H1 (cell line): ENCODE results near the gene UBASH3A. TPM values are rescaled to one million over a fixed set of nuclear protein-coding genes. Genes with fewer than 3 reads are reported as not detected.

ENCODE experiments used
- CTCF ChIA-PET: fragments of 300-600 bp; sonication (Branson Sonifier 250); formaldehyde crosslinking; loops from one replicate; lab custom pipeline; 2021; ENCODE audit not compliant: partially characterized antibody; lab: Charles Lee
- POLR2A ChIA-PET: fragments of 300-600 bp; sonication (Branson Sonifier 250); formaldehyde crosslinking; loops from one replicate; lab custom pipeline; 2021; ENCODE audit warnings: inconsistent platforms; ENCODE audit not compliant: partially characterized antibody; lab: Charles Lee
- DNase-seq, 2 experiments: peaks; one replicate each; pipeline versions ENCODE4 v3.0.0 to v3.0.0-alpha.2; 2010 to 2022; ENCODE audit warnings: low spot score in 2 of 2, low read depth in 1 of 2, mixed read lengths in 1 of 2
- FAIRE-seq: peaks from 2 replicates; lab custom pipeline; 2011; peaks lifted over from hg19 to GRCh38; lab: Jason Lieb, UNC
- H2AFZ ChIP-seq: 2 replicates; pipeline ENCODE4 v1.8.1; 2012; ENCODE audit warnings: low read length, inconsistent platforms
- H2AK5ac ChIP-seq: 2 replicates; pipeline ENCODE4 v1.6.1; 2013; ENCODE audit warnings: low read depth, low read length
- H2BK120ac ChIP-seq: replicated peaks from 2 replicates; pipeline ENCODE3; 2013; ENCODE audit warnings: low read depth, low read length, inconsistent platforms
- H2BK12ac ChIP-seq: 2 replicates; pipeline ENCODE4 v1.6.1; 2013; ENCODE audit warnings: low read depth, low read length
- H2BK15ac ChIP-seq: 2 replicates; pipeline ENCODE4 v1.6.1; 2013; ENCODE audit warnings: low read length
- H2BK20ac ChIP-seq: 2 replicates; pipeline ENCODE4 v1.6.1; 2013; ENCODE audit warnings: low read length
- H2BK5ac ChIP-seq: 2 replicates; pipeline ENCODE4 v1.6.1; 2013; ENCODE audit warnings: low read depth, low read length
- H3K14ac ChIP-seq: 2 replicates; pipeline ENCODE4 v1.6.1; 2013; ENCODE audit warnings: inconsistent platforms; ENCODE audit not compliant: insufficient read length
- H3K18ac ChIP-seq: 2 replicates; pipeline ENCODE4 v1.6.1; 2013; ENCODE audit warnings: low read length; ENCODE audit errors: extremely low read depth
- H3K23ac ChIP-seq: 2 replicates; pipeline ENCODE4 v1.6.1; 2013; ENCODE audit warnings: inconsistent platforms; ENCODE audit not compliant: insufficient read length
- H3K23me2 ChIP-seq: 2 replicates; pipeline ENCODE4 v1.6.1; 2013; ENCODE audit warnings: low read depth, low read length
- H3K27ac ChIP-seq: 2 replicates; pipeline ENCODE4 v1.6.1; 2011; ENCODE audit warnings: low read depth, low read length, inconsistent platforms
- H3K27me3 ChIP-seq, 4 experiments: replicated peaks in 1 of 4; 1 replicate in 1 of 4; 2 replicates in 3 of 4; pipeline versions ENCODE4 v1.6.1 to v1.8.1; 2011 to 2013; ENCODE audit warnings: low read length in 3 of 4, mild to moderate bottlenecking in 3 of 4, inconsistent platforms in 2 of 4, mixed read lengths in 2 of 4, moderate library complexity in 1 of 4; ENCODE audit not compliant: control insufficient read depth in 3 of 4, insufficient read depth in 3 of 4; ENCODE audit errors: extremely low read depth in 1 of 4
- H3K36me3 ChIP-seq, 4 experiments: 2 replicates each; pipeline versions ENCODE4 v1.6.1 to v1.8.1; 2011 to 2013; ENCODE audit warnings: mild to moderate bottlenecking in 4 of 4, low read length in 3 of 4, moderate library complexity in 2 of 4, control low read depth in 1 of 4, inconsistent platforms in 1 of 4; ENCODE audit not compliant: insufficient read depth in 4 of 4, control insufficient read depth in 2 of 4
- H3K4ac ChIP-seq: replicated peaks from 2 replicates; pipeline ENCODE3; 2013; ENCODE audit warnings: low read length, low read depth, mixed read lengths, inconsistent platforms; ENCODE audit not compliant: insufficient read length
- H3K4me1 ChIP-seq, 4 experiments: replicated peaks in 1 of 4; 1 replicate in 1 of 4; 2 replicates in 3 of 4; pipeline versions ENCODE4 v1.6.1 to v1.8.1; 2011 to 2013; ENCODE audit warnings: low read length in 3 of 4, inconsistent platforms in 2 of 4, mixed read lengths in 1 of 4; ENCODE audit not compliant: insufficient read depth in 4 of 4, control insufficient read depth in 3 of 4
- H3K4me2 ChIP-seq, 2 experiments: 2 replicates each; pipeline versions ENCODE4 v1.6.1 to v1.8.1; 2011 to 2013; ENCODE audit warnings: low read depth in 2 of 2, low read length in 2 of 2, control low read depth in 1 of 2, inconsistent platforms in 1 of 2, mild to moderate bottlenecking in 1 of 2; ENCODE audit not compliant: insufficient read depth in 1 of 2
- H3K4me3 ChIP-seq, 4 experiments: fragments of 200-600, 300-600 bp in 1 of 4; sonication (generic), shearing (Covaris generic), sonication (Bioruptor Twin) in 1 of 4; 2 replicates each; pipeline versions ENCODE4 v1.5.1 to v1.8.1; 2011 to 2016; ENCODE audit warnings: low read length in 4 of 4, low read depth in 3 of 4, control low read depth in 2 of 4, inconsistent platforms in 2 of 4, mild to moderate bottlenecking in 2 of 4, mixed read lengths in 1 of 4, moderate library complexity in 1 of 4; ENCODE audit not compliant: insufficient read depth in 2 of 4; ENCODE audit errors: extremely low read depth in 1 of 4
- H3K56ac ChIP-seq: replicated peaks from 2 replicates; pipeline ENCODE3; 2013; ENCODE audit warnings: low read depth, mild to moderate bottlenecking, mixed read lengths, low read length, inconsistent platforms; ENCODE audit not compliant: insufficient read length
- H3K79me1 ChIP-seq: 2 replicates; pipeline ENCODE4 v1.6.1; 2013; ENCODE audit warnings: low read depth, low read length, control low read depth
- H3K79me2 ChIP-seq, 2 experiments: 2 replicates each; pipeline versions ENCODE4 v1.6.1 to v1.8.1; 2012 to 2013; ENCODE audit warnings: low read length in 2 of 2, mild to moderate bottlenecking in 2 of 2, inconsistent platforms in 1 of 2; ENCODE audit not compliant: insufficient read depth in 2 of 2, control insufficient read depth in 1 of 2
- H3K9ac ChIP-seq, 4 experiments: replicated peaks in 1 of 4; 1 replicate in 1 of 4; 2 replicates in 3 of 4; pipeline versions ENCODE4 v1.6.1 to v1.8.1; 2011 to 2013; ENCODE audit warnings: low read depth in 3 of 4, low read length in 3 of 4, control low read depth in 2 of 4, mild to moderate bottlenecking in 2 of 4, moderate library complexity in 2 of 4, inconsistent platforms in 1 of 4; ENCODE audit errors: extremely low read depth in 1 of 4
- H3K9me3 ChIP-seq, 2 experiments: 2 replicates each; pipeline versions ENCODE4 v1.6.1 to v1.8.1; 2012 to 2013; ENCODE audit warnings: mild to moderate bottlenecking in 2 of 2, moderate library complexity in 2 of 2, control low read depth in 1 of 2, inconsistent platforms in 1 of 2, low read depth in 1 of 2, low read length in 1 of 2, mixed read lengths in 1 of 2; ENCODE audit not compliant: insufficient read depth in 2 of 2
- H4K20me1 ChIP-seq, 2 experiments: replicated peaks in 1 of 2; 2 replicates each; pipeline versions ENCODE3 to v1.8.1; 2011 to 2013; ENCODE audit warnings: inconsistent platforms in 2 of 2, low read length in 2 of 2, mild to moderate bottlenecking in 1 of 2; ENCODE audit not compliant: insufficient read depth in 2 of 2, control insufficient read depth in 1 of 2
- H4K5ac ChIP-seq: 2 replicates; pipeline ENCODE4 v1.6.1; 2013; ENCODE audit warnings: low read length, low read depth, mixed read lengths, inconsistent platforms; ENCODE audit not compliant: insufficient read length
- H4K8ac ChIP-seq: 2 replicates; pipeline ENCODE4 v1.8.0; 2013; ENCODE audit warnings: mild to moderate bottlenecking, moderate library complexity, low read length, inconsistent platforms; ENCODE audit not compliant: insufficient read depth; ENCODE audit errors: extremely low read depth
- H4K91ac ChIP-seq: replicated peaks from 2 replicates; pipeline ENCODE3; 2013; ENCODE audit warnings: low read length, mixed read lengths, inconsistent platforms; ENCODE audit not compliant: insufficient read length
- BACH1 ChIP-seq: IDR thresholded peaks from 2 replicates; pipeline ENCODE4 v1.6.1; 2012; ENCODE audit warnings: low read length, improper control_type of control experiment
- CBX5 ChIP-seq: fragments of 300-800, 300-1000 bp; sonication (generic); IDR thresholded peaks from 2 replicates; pipeline ENCODE4 v1.7.1; 2016; ENCODE audit warnings: antibody characterized with exemption, low read length, low read depth
- CEBPB ChIP-seq: IDR thresholded peaks from 2 replicates; pipeline ENCODE4 v1.6.1; 2012; ENCODE audit warnings: low read depth, low read length
- EP300 ChIP-seq, 2 experiments: IDR thresholded peaks; 1 replicate in 1 of 2; 2 replicates in 1 of 2; pipeline ENCODE4 v1.6.1; 2011 to 2012; ENCODE audit warnings: low read depth in 2 of 2, low read length in 2 of 2, mild to moderate bottlenecking in 2 of 2, borderline replicate concordance in 1 of 2, inconsistent platforms in 1 of 2, moderate library complexity in 1 of 2
- KDM4A ChIP-seq: IDR thresholded peaks from one replicate; pipeline ENCODE4 v1.7.1; 2012; ENCODE audit warnings: low read depth, mild to moderate bottlenecking, moderate library complexity, low read length, inconsistent platforms; ENCODE audit not compliant: severe bottlenecking
- KDM5A ChIP-seq: fragments of 200-600 bp; IDR thresholded peaks from 2 replicates; pipeline ENCODE4 v1.7.1; 2012; ENCODE audit warnings: mild to moderate bottlenecking, low read length, inconsistent platforms, mixed read lengths
- MAFK ChIP-seq: IDR thresholded peaks from 2 replicates; pipeline ENCODE4 v1.6.1; 2012; ENCODE audit warnings: low read depth, mild to moderate bottlenecking, improper control_type of control experiment, low read length
- PHF8 ChIP-seq: fragments of 200-600 bp; sonication (generic); conservative IDR thresholded peaks from 2 replicates; pipeline ENCODE4 v1.7.1; 2012; ENCODE audit warnings: low read depth, mild to moderate bottlenecking, inconsistent platforms, low read length, moderate library complexity
- SP1 ChIP-seq: IDR thresholded peaks from 2 replicates; pipeline ENCODE4 v1.6.1; 2011; ENCODE audit warnings: low read depth, low read length
- SUZ12 ChIP-seq: fragments of 200-600 bp; sonication (generic); IDR thresholded peaks from 2 replicates; pipeline ENCODE4 v1.6.1; 2012; ENCODE audit warnings: mild to moderate bottlenecking, inconsistent platforms, low read length, moderate library complexity, mixed read lengths
- WGBS, 2 experiments: shearing (Covaris generic) in 1 of 2; methylation state at CpG; one replicate each; pipeline versions ENCODE4 v1.1.6 to v1.1.7; 2013 to 2015; ENCODE audit warnings: low lambda C conversion rate in 2 of 2, mixed read lengths in 2 of 2, inconsistent platforms in 1 of 2, low coverage in 1 of 2, missing lambda C conversion rate in 1 of 2; ENCODE audit not compliant: insufficient replicate concordance in 2 of 2, insufficient coverage in 1 of 2, insufficient read length in 1 of 2; ENCODE audit errors: extremely low coverage in 1 of 2, missing lambda C conversion rate in 1 of 2; 5-methylcytosine and 5-hydroxymethylcytosine counted together
- polyA plus RNA-seq, 7 experiments: library from polyadenylated mRNA; depleted of rRNA in 3 of 7; stranded (reverse) in 5 of 7; unstranded in 2 of 7; fragments of >200 nt in 5 of 7; fragments of 200-250 nt in 2 of 7; gene quantifications; 1 replicate in 5 of 7; 2 replicates in 1 of 7; 4 replicates in 1 of 7; pipeline versions ENCODE4 v1.2.1 to v1.2.3, GENCODE V29; 2011 to 2013; ENCODE audit warnings: missing spikeins in 2 of 7, mixed read lengths in 2 of 7
- total RNA-seq: library from RNA; stranded (reverse); fragmentation: NEBNext Ultra II Directional; extraction: Animal tissue kit (Norgen Biotek cat#: 25700); gene quantifications from 2 replicates; pipeline ENCODE4 v1.2.1, GENCODE V29; 2021
- TF ChIP-seq, protein P1 (sequence below): IDR thresholded peaks from 2 replicates; pipeline ENCODE4 v1.6.1; 2012; ENCODE audit warnings: inconsistent platforms

UBASH3A gene
- total and polyA plus RNA-seq, 2 of the 8 experiments (the other 6 are each of a cell fraction or from before 2014, with no cell fraction given) = not detected

DNA sequence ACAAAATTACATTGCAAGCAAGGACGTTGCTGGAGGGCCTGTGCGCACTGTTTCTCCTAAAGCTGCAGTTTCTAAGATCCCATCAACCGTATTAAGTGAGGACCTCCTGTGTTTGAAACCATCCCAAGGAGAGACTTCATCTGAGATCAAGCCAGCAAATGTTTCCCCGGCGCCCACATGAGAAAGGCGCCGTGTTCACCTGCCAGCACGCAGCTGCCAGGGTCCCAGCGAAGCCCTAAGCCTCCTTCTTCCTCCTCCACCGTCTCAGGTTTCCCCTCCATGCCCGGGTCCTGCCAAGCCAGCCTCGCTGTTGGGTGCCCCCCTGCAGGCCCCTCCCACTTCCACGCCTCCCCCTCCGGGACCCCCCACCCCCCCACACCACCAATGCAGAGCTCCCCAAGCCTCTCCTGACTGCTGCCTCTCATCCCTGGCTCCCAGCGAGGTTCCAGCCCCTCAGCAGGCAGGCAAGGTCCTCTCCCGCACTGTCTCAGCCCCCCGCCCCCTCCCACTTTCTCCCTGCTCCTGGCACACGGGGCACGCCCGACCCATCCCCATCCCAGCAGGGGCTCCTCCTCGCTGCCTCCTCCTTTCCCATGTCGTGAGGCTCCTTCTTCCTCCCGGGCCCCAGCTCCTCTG is 28.7 kb upstream of the UBASH3A start:
- peak overlapping the region; percentile 53; the same call in 1 of the 2 replicates for H4K8ac ChIP-seq
- no peak overlapping the region for H3K23ac ChIP-seq
- no peak overlapping the region for H2BK5ac ChIP-seq
- no peak overlapping the region for H2BK15ac ChIP-seq
- 0 out of 2 replicates have a peak overlapping the region, but pooled peaks have one; percentile 9 for H2BK12ac ChIP-seq
- H3K79me1 ChIP-seq = no peaks in the 10 kb centered on the region; the same call in 1 of the 2 replicates
- H3K4me2 ChIP-seq = peak overlapping the region in 1 of 2 experiments; percentile 33; a peak in 1 of 4 replicates
- H3K9me3 ChIP-seq = no peaks in the 10 kb centered on the region
- H4K20me1 ChIP-seq = no peaks in the 10 kb centered on the region
- peaks cover 0 to 2% (median 0%) of the 10 kb centered on the region in 4 experiments; a peak in 1 of 7 replicates for H3K27me3 ChIP-seq
- POLR2A ChIA-PET = interaction anchor here (1.2 to 1.8 kb wide), 3 partner anchors 14 to 81 kb away, joined by 3 to 5 read pairs (median 4); no protein-coding TSS in a partner anchor
- H3K56ac ChIP-seq = no peak overlapping the region
- H4K5ac ChIP-seq = no peak overlapping the region
- no peaks in the 10 kb centered on the region for H3K79me2 ChIP-seq
- no peak overlapping the region for H3K27ac ChIP-seq
- DNase-seq (no peak), FAIRE-seq (no peak)
- no peaks in the 10 kb centered on the region for H3K23me2 ChIP-seq
- no peak overlapping the region for H2AFZ ChIP-seq
- H3K4ac ChIP-seq = no peak overlapping the region
- H2AK5ac ChIP-seq = no peak overlapping the region
- H3K4me1 ChIP-seq = peaks cover 0 to 7% (median 0%) of the 10 kb centered on the region in 4 experiments; a peak in 5 of 7 replicates
- H3K36me3 ChIP-seq = no peaks in the 10 kb centered on the region
- H2BK20ac ChIP-seq = no peak overlapping the region
- no peak overlapping the region for H3K14ac ChIP-seq
- WGBS, 2 experiments = 64% methylated on average over 11 of the region's 23 CpGs; no CpG with 5 or more reads in 1 of the 2 experiments
- no peak overlapping the region for H4K91ac ChIP-seq
- CTCF ChIA-PET = interaction anchor here (0.9 to 3.8 kb wide), 7 partner anchors 14 to 229 kb away, joined by 3 to 18 read pairs (median 4); no protein-coding TSS in a partner anchor
- H3K18ac ChIP-seq = no peak overlapping the region; the same call in 1 of the 2 replicates
- no peak overlapping the region for H3K9ac ChIP-seq
- no peak overlapping the region for H2BK120ac ChIP-seq
- H3K4me3 ChIP-seq = no peak overlapping the region
- no peak for TF ChIP-seq MAFK
- TF ChIP-seq CBX5 = no peak
- no peak for TF ChIP-seq PHF8
- no peak for TF ChIP-seq SP1
- no peak for TF ChIP-seq KDM4A
- no peak for TF ChIP-seq EP300 (IDR thresholded peaks at IDR 0.05; ENCODE audit: borderline replicate concordance in 1 of 2, low read depth in 2 of 2, low read length in 2 of 2)
- TF ChIP-seq, protein P1, sequence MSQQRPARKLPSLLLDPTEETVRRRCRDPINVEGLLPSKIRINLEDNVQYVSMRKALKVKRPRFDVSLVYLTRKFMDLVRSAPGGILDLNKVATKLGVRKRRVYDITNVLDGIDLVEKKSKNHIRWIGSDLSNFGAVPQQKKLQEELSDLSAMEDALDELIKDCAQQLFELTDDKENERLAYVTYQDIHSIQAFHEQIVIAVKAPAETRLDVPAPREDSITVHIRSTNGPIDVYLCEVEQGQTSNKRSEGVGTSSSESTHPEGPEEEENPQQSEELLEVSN = no peak
- no peak for TF ChIP-seq KDM5A
- TF ChIP-seq BACH1 = no peak
- TF ChIP-seq CEBPB = no peak
- no peak for TF ChIP-seq SUZ12
